ENCODE measurements around the gene KLHL29. TPM values are rescaled to one million over a fixed set of nuclear protein-coding genes. Genes with fewer than 3 reads are reported as not detected.
"Not testable (repeated sequence)": the region's sequence is repeated elsewhere in the genome, so short reads cannot be mapped to it uniquely, and the experiment has no call there.

The KLHL29 gene
- total and polyA plus RNA-seq, 10 donors = 1.5 to 30.5 (median 9.4) TPM

- H3K27me3 ChIP-seq (replicated peaks in 1 of 7) = peaks cover 0 to 89% (median 39%) of the 10 kb centered on the region in 7 donors
- no peak for TF ChIP-seq POLR2AphosphoS5 (IDR thresholded peaks at IDR 0.05)
- TF ChIP-seq CTCF (IDR thresholded peaks at IDR 0.05 in 8 of 11, conservative IDR thresholded peaks at IDR 0.05 in 3 of 11) = no peak
- no peak for TF ChIP-seq POLR2A (IDR thresholded peaks at IDR 0.05)
- peaks cover 13 to 59% (median 22%) of the 10 kb centered on the region in 6 donors for H3K4me1 ChIP-seq
- H3K4me3 ChIP-seq = no peak overlapping the region
- no peak overlapping the region for H3K27ac ChIP-seq
- H3K9me3 ChIP-seq = no peaks in the 10 kb centered on the region
- intact Hi-C loops (cut with DNase I; ENCODE audit: low total_unique reads) = no loop called here
- no peaks in the 10 kb centered on the region for H3K36me3 ChIP-seq
- WGBS, 5 donors = 39 to 67% (median 57%) methylated on average over 11 of the region's 11 CpGs
- DNase-seq = no peak
Observed at GRCh38 chr2:23390152-23390551, 5.2 kb downstream of the KLHL29 start.

GRCh38 chr2:23391237-23391736 is 6.3 kb downstream of the KLHL29 start:
- 77 to 87% (median 82%) methylated on average over 10 of the region's 10 CpGs for WGBS, 5 donors
- H3K27ac ChIP-seq; H3K36me3 ChIP-seq; DNase-seq; H3K9me3 ChIP-seq; H3K4me3 ChIP-seq; intact Hi-C loops (cut with DNase I; ENCODE audit: low total_unique reads): not testable (repeated sequence)
- Histone ChIP-seq H3K4me1 (peaks cover 9 to 49% (median 13%) of the 10 kb centered on the region in 6 donors), H3K27me3 (replicated peaks in 1 of 7) (peaks cover 0 to 83% (median 30%) of the 10 kb centered on the region in 7 donors)

GRCh38 chr2:23393722-23394121 is 8.7 kb downstream of the KLHL29 start:
- no peak overlapping the region for H3K27ac ChIP-seq
- no peak for DNase-seq
- no peak overlapping the region for H3K4me3 ChIP-seq
- WGBS, 5 donors = 61 to 66% (median 62%) methylated on average over 8 of the region's 8 CpGs
- intact Hi-C loops (cut with DNase I; ENCODE audit: low total_unique reads) = no loop called here
- H3K4me1 ChIP-seq = peaks cover 0 to 24% (median 3%) of the 10 kb centered on the region in 6 donors
- H3K36me3 ChIP-seq = no peaks in the 10 kb centered on the region
- peaks cover 0 to 58% (median 6%) of the 10 kb centered on the region in 7 donors for H3K27me3 ChIP-seq (replicated peaks in 1 of 7)
- TF ChIP-seq POLR2A (IDR thresholded peaks at IDR 0.05) = no peak
- no peak for TF ChIP-seq POLR2AphosphoS5 (IDR thresholded peaks at IDR 0.05)
- no peak for TF ChIP-seq CTCF (IDR thresholded peaks at IDR 0.05 in 8 of 11, conservative IDR thresholded peaks at IDR 0.05 in 3 of 11)
- no peaks in the 10 kb centered on the region for H3K9me3 ChIP-seq

- Histone ChIP-seq H3K4me1 (peaks cover 0 to 18% (median 3%) of the 10 kb centered on the region in 6 donors), H3K27ac (no peak overlapping the region), H3K4me3 (no peak overlapping the region), H3K9me3 (no peaks in the 10 kb centered on the region), H3K27me3 (replicated peaks in 1 of 7) (peaks cover 0 to 49% (median 5%) of the 10 kb centered on the region in 7 donors), H3K36me3 (no peaks in the 10 kb centered on the region)
- 31 to 47% (median 41%) methylated on average over 4 of the region's 4 CpGs for WGBS, 5 donors
- intact Hi-C loops (cut with DNase I; ENCODE audit: low total_unique reads) = no loop called here
- DNase-seq = no peak
- TF ChIP-seq POLR2AphosphoS5 (IDR thresholded peaks at IDR 0.05) = no peak
- TF ChIP-seq POLR2A (IDR thresholded peaks at IDR 0.05) = no peak
- no peak for TF ChIP-seq CTCF (IDR thresholded peaks at IDR 0.05 in 8 of 11, conservative IDR thresholded peaks at IDR 0.05 in 3 of 11)
Observed at GRCh38 chr2:23394700-23395099, 9.7 kb downstream of the KLHL29 start.
